Smooth muscle cell (in vitro differentiated cells): ENCODE data around the gene MYD88. TPM values are rescaled to one million over a fixed set of nuclear protein-coding genes. Genes with fewer than 3 reads are reported as not detected.

Experiments
- DNase-seq: peaks from one replicate; lab custom pipeline; 2025; ENCODE audit not compliant: unreplicated experiment; lab: John Stamatoyannopoulos, UW
- H2AFZ ChIP-seq: fragments of 200-600 bp; sonication (generic); 2 replicates; pipeline ENCODE4 v1.6.0; 2016; ENCODE audit warnings: antibody characterized with exemption, low read depth, mild to moderate bottlenecking
- H3F3A ChIP-seq: fragments of 200-600 bp; sonication (generic); 2 replicates; pipeline ENCODE4 v1.6.0; 2017; ENCODE audit warnings: antibody characterized with exemption, low read depth
- H3K27ac ChIP-seq: fragments of 200-600 bp; sonication (generic); 2 replicates; pipeline ENCODE4 v1.5.1; 2016; ENCODE audit warnings: low read depth, mild to moderate bottlenecking
- H3K27me3 ChIP-seq: fragments of 200-600 bp; sonication (generic); 2 replicates; pipeline ENCODE4 v1.6.1; 2016; ENCODE audit warnings: low read depth, mild to moderate bottlenecking
- H3K36me3 ChIP-seq: fragments of 200-600 bp; sonication (generic); 2 replicates; pipeline ENCODE4 v1.5.1; 2016; ENCODE audit warnings: low read depth
- H3K4me1 ChIP-seq: fragments of 200-600 bp; sonication (generic); 2 replicates; pipeline ENCODE4 v1.5.1; 2016; ENCODE audit warnings: low read depth
- H3K4me2 ChIP-seq: fragments of 200-600 bp; sonication (generic); 2 replicates; pipeline ENCODE4 v1.6.0; 2016; ENCODE audit warnings: mild to moderate bottlenecking
- H3K4me3 ChIP-seq: fragments of 200-600 bp; sonication (generic); 2 replicates; pipeline ENCODE4 v1.5.1; 2016; ENCODE audit warnings: mild to moderate bottlenecking
- H3K79me2 ChIP-seq: fragments of 200-600 bp; sonication (generic); 2 replicates; pipeline ENCODE4 v1.6.0; 2016; ENCODE audit warnings: low read depth, mild to moderate bottlenecking
- H3K9ac ChIP-seq: fragments of 200-600 bp; sonication (generic); 2 replicates; pipeline ENCODE4 v1.6.0; 2016; ENCODE audit warnings: low read depth
- H3K9me3 ChIP-seq: fragments of 200-600 bp; sonication (generic); replicated peaks from 2 replicates; pipeline ENCODE4 v1.5.1; 2016; ENCODE audit warnings: low read depth
- H4K20me1 ChIP-seq: fragments of 200-600 bp; sonication (generic); 2 replicates; pipeline ENCODE4 v1.6.0; 2016; ENCODE audit warnings: low read depth
- CTCF ChIP-seq: fragments of 200-600 bp; sonication (generic); IDR thresholded peaks from 2 replicates; pipeline ENCODE4 v1.5.1; 2017; ENCODE audit warnings: borderline replicate concordance, mild to moderate bottlenecking, antibody characterized with exemption; ENCODE audit not compliant: insufficient read depth, poor library complexity, severe bottlenecking
- WGBS: methylation state at CpG from one replicate; pipeline ENCODE4 v1.1.7; 2016; ENCODE audit warnings: low lambda C conversion rate; 5-methylcytosine and 5-hydroxymethylcytosine counted together
- polyA plus RNA-seq: library from polyadenylated mRNA; unstranded; fragments of >200 nt; fragmentation: Nextera tagmentation; extraction: Ambion mirVana; gene quantifications from 2 replicates; pipeline ENCODE4 v1.2.1, GENCODE V29; 2016
- total RNA-seq: library from RNA; depleted of rRNA; stranded (reverse); fragments of >200 nt; gene quantifications from 2 replicates; pipeline ENCODE4 v1.2.3, GENCODE V29; 2014

Gene MYD88
- total and polyA plus RNA-seq, 2 experiments from 2014 or later = 14.1 to 37.5 TPM

- WGBS = 96% methylated on average over 13 of the region's 13 CpGs
- Histone ChIP-seq H3K4me2 (no peak overlapping the region), H2AFZ (no peak overlapping the region), H3K4me3 (no peak overlapping the region), H3K36me3 (peaks cover 4% of the 10 kb centered on the region), H4K20me1 (peaks cover 20% of the 10 kb centered on the region), H3K27me3 (no peaks in the 10 kb centered on the region), H3K79me2 (no peaks in the 10 kb centered on the region), H3K27ac (no peak overlapping the region), H3F3A (no peaks in the 10 kb centered on the region), H3K9ac (no peak overlapping the region), H3K9me3 (no peaks in the 10 kb centered on the region), H3K4me1 (no peaks in the 10 kb centered on the region)
- no peak for DNase-seq
- no peak for TF ChIP-seq CTCF
Observed at GRCh38 chr3:38121832-38122461, 16.5 kb upstream of the MYD88 start.

- DNase-seq = no peak
- TF ChIP-seq CTCF = no peak
- no peaks in the 10 kb centered on the region for H3K27me3 ChIP-seq
Observed at GRCh38 chr3:38122712-38123290, 15.7 kb upstream of the MYD88 start.

GRCh38 chr3:38124324-38125122 is 13.9 kb upstream of the MYD88 start:
- no peak for TF ChIP-seq CTCF
- H3K36me3 ChIP-seq = peaks cover 4% of the 10 kb centered on the region
- H3K79me2 ChIP-seq = no peaks in the 10 kb centered on the region
- no peak overlapping the region for H2AFZ ChIP-seq
- no peaks in the 10 kb centered on the region for H3K27me3 ChIP-seq
- 95% methylated on average over 7 of the region's 7 CpGs for WGBS
- H3F3A ChIP-seq = no peaks in the 10 kb centered on the region
- no peak overlapping the region for H3K9ac ChIP-seq
- peaks cover 25% of the 10 kb centered on the region for H4K20me1 ChIP-seq
- no peak overlapping the region for H3K4me3 ChIP-seq
- H3K4me1 ChIP-seq = no peaks in the 10 kb centered on the region
- no peaks in the 10 kb centered on the region for H3K9me3 ChIP-seq
- no peak for DNase-seq
- H3K27ac ChIP-seq = no peak overlapping the region
- no peak overlapping the region for H3K4me2 ChIP-seq

More at GRCh38 chr3:38122712-38123290, 15.7 kb upstream of the MYD88 start:
- Histone ChIP-seq H3K9ac (no peak overlapping the region), H4K20me1 (peaks cover 25% of the 10 kb centered on the region), H3K4me1 (no peaks in the 10 kb centered on the region), H2AFZ (no peak overlapping the region), H3K36me3 (peaks cover 4% of the 10 kb centered on the region), H3K9me3 (no peaks in the 10 kb centered on the region), H3K4me2 (no peak overlapping the region), H3K4me3 (no peak overlapping the region), H3K79me2 (no peaks in the 10 kb centered on the region), H3K27ac (no peak overlapping the region), H3F3A (no peaks in the 10 kb centered on the region)
- WGBS = 95% methylated on average over 9 of the region's 9 CpGs
